Adrenal gland (tissue), 5 donors: ENCODE data around the gene GABARAP.

Experiments used
- POLR2A ChIP-seq, 2 donors: fragments of 450-650 bp; IDR thresholded peaks; one replicate each; pipeline ENCODE4 v1.6.1; 2017; ENCODE audit warnings: antibody characterized with exemption in 2 of 2, mild to moderate bottlenecking in 2 of 2, moderate library complexity in 1 of 2
- TF ChIP-seq, protein P1 (sequence below), 6 experiments: fragments of 450-650 bp in 4 of 6; fragments of 200-600 bp in 2 of 6; sonication (generic) in 1 of 6; IDR thresholded peaks; 1 replicate in 5 of 6; 2 replicates in 1 of 6; pipeline versions ENCODE4 v1.5.1 to v1.8.0; 2016 to 2021; ENCODE audit warnings: antibody characterized with exemption in 6 of 6, mild to moderate bottlenecking in 2 of 6, moderate library complexity in 1 of 6
- donor health status: DM: no; HTN: no; CAD: no.

DNA sequence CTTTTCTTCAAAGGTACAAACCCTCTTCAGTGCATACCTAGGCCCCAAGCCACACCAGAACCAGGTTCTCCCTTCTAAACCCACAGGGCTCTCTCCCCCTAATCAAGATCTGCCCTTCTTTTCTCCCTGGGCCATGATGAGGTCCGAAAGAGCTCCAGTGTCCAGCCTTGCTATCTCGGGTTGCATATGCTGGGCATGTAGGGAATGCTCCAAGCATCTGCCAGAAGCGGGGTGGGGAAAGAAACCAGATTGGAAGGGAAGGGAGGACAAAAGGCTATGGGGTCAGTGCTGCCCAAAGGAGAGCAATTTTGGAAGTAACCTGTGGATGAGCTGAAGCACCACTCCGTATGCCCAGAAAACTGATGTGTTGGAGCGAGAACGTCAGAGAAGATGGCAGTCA lies 7.0 kb upstream of the GABARAP start:
- TF ChIP-seq, protein P1, sequence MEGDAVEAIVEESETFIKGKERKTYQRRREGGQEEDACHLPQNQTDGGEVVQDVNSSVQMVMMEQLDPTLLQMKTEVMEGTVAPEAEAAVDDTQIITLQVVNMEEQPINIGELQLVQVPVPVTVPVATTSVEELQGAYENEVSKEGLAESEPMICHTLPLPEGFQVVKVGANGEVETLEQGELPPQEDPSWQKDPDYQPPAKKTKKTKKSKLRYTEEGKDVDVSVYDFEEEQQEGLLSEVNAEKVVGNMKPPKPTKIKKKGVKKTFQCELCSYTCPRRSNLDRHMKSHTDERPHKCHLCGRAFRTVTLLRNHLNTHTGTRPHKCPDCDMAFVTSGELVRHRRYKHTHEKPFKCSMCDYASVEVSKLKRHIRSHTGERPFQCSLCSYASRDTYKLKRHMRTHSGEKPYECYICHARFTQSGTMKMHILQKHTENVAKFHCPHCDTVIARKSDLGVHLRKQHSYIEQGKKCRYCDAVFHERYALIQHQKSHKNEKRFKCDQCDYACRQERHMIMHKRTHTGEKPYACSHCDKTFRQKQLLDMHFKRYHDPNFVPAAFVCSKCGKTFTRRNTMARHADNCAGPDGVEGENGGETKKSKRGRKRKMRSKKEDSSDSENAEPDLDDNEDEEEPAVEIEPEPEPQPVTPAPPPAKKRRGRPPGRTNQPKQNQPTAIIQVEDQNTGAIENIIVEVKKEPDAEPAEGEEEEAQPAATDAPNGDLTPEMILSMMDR (IDR thresholded peaks at IDR 0.05), result no peak
- TF ChIP-seq POLR2A (IDR thresholded peaks at IDR 0.05), result no peak
